ENCODE results near the gene SETDB2.

GRCh38 chr13:49429121-49429520 is 15.0 kb upstream of the SETDB2 start:
- TF ChIP-seq EZH2 (IDR thresholded peaks at IDR 0.05; ENCODE audit: insufficient read depth, poor library complexity, severe bottlenecking) (no peak), EZH2phosphoT487 (IDR thresholded peaks at IDR 0.05; ENCODE audit: insufficient read depth, low read depth) (no peak)
